Sigmoid colon (tissue), 4 donors: Measurements from ENCODE around the gene GAA.

ENCODE experiments used
- EP300 ChIP-seq, 4 donors: sonication (generic); formaldehyde crosslinking; IDR thresholded peaks; one replicate each; pipeline ENCODE4 v1.6.1; 2017; ENCODE audit warnings: antibody characterized with exemption in 4 of 4
- POLR2A ChIP-seq, 2 donors: fragments of 450-650 bp; IDR thresholded peaks; one replicate each; pipeline ENCODE4 v1.6.1; 2016; ENCODE audit warnings: antibody characterized with exemption in 2 of 2, mild to moderate bottlenecking in 2 of 2, moderate library complexity in 2 of 2
- POLR2AphosphoS5 ChIP-seq, 4 donors: sonication (generic); formaldehyde crosslinking; IDR thresholded peaks; one replicate each; pipeline ENCODE4 v1.6.1; 2017; ENCODE audit warnings: antibody characterized with exemption in 4 of 4
- TF ChIP-seq, protein P1 (sequence below), 4 experiments: fragments of 450-650 bp in 3 of 4; fragments of 200-600 bp in 1 of 4; IDR thresholded peaks; one replicate each; pipeline ENCODE4 v1.5.1; 2016 to 2019; ENCODE audit warnings: antibody characterized with exemption in 4 of 4, mild to moderate bottlenecking in 3 of 4, moderate library complexity in 2 of 4

DNA sequence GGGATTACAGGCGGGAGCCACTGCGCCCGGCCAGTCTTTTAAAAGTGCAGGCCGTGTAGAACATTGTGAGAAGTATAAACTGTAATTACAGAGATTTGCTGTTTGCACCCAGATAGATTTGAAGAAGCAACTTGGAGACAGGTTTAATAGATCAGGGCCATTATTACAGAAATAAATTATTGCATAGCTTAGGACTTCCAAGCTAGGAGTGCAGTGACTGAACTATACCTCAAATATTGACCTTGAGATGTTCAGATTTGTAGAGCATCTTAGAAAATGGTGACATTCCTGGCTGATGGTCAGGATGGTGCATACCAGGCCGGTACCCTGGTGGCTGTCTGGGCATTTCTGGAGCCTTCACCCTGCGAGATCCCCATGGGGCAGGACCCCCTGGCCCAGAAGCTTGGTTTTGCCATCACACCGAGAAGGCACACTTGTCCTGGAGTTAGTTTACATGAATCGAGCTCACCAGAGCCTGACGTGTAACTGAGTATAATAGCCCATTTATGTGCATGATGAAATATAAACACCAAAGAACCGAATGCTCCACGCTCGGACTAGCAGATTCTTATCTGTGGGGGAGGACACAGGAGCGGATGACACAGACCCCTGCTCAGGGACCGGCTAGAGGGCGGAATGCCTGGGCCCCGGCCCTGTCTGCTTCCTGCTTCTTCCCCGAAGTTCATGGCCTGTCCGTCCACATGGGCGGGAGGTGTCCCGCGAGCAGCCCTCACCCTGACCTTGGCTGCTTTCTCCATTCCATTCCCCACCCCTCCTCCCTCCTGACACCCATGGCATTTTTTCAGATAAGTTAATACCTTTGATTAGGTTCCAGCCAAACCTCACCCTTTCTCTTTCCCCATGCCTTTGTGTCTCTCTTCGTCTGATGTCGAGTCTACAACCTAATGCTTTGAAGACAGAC lies 32.8 kb upstream of the GAA start:
- TF ChIP-seq, protein P1, sequence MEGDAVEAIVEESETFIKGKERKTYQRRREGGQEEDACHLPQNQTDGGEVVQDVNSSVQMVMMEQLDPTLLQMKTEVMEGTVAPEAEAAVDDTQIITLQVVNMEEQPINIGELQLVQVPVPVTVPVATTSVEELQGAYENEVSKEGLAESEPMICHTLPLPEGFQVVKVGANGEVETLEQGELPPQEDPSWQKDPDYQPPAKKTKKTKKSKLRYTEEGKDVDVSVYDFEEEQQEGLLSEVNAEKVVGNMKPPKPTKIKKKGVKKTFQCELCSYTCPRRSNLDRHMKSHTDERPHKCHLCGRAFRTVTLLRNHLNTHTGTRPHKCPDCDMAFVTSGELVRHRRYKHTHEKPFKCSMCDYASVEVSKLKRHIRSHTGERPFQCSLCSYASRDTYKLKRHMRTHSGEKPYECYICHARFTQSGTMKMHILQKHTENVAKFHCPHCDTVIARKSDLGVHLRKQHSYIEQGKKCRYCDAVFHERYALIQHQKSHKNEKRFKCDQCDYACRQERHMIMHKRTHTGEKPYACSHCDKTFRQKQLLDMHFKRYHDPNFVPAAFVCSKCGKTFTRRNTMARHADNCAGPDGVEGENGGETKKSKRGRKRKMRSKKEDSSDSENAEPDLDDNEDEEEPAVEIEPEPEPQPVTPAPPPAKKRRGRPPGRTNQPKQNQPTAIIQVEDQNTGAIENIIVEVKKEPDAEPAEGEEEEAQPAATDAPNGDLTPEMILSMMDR (IDR thresholded peaks at IDR 0.05): no peak
- TF ChIP-seq EP300 (IDR thresholded peaks at IDR 0.05) (peak in 1 of 4 donors; percentile 6), POLR2A (IDR thresholded peaks at IDR 0.05) (no peak), POLR2AphosphoS5 (IDR thresholded peaks at IDR 0.05) (peak in 3 of 4 donors; percentile 34 to 60 (median 50))
